SK-N-SH treated with all-trans-retinoic acid at 6 μM for 48 hours (cell line): ENCODE measurements around the gene GBGT1.

ENCODE experiments used
- ATAC-seq: fragments of 200-7000 bp; cut with Tn5 transposase; 3 replicates; pipeline ENCODE4 v1.9.1; 2020; ENCODE audit warnings: mild to moderate bottlenecking, moderate library complexity
- BACH2 ChIP-seq: fragments of 250-450 bp; sonication (Bioruptor Pico); IDR thresholded peaks from 2 replicates; pipeline ENCODE4 v1.9.0; 2021; ENCODE audit warnings: mild to moderate bottlenecking, borderline replicate concordance
- CSDC2 ChIP-seq: fragments of 250-450 bp; sonication (Bioruptor Pico); IDR thresholded peaks from 2 replicates; pipeline ENCODE4 v1.5.0; 2020; ENCODE audit warnings: mild to moderate bottlenecking, moderate library complexity
- ESRRG ChIP-seq: fragments of 250-450 bp; sonication (Bioruptor Pico); IDR thresholded peaks from 2 replicates; pipeline ENCODE4 v1.6.1; 2021; ENCODE audit warnings: mild to moderate bottlenecking
- GLIS3 ChIP-seq: fragments of 250-450 bp; sonication (Bioruptor Pico); IDR thresholded peaks from 2 replicates; pipeline ENCODE4 v1.5.0; 2020; ENCODE audit warnings: mild to moderate bottlenecking, moderate library complexity
- ISL1 ChIP-seq: fragments of 250-450 bp; sonication (Bioruptor Pico); IDR thresholded peaks from 2 replicates; pipeline ENCODE4 v2.1.2; 2022; ENCODE audit warnings: mild to moderate bottlenecking, moderate library complexity
- OSR1 ChIP-seq: fragments of 250-450 bp; sonication (Bioruptor Pico); IDR thresholded peaks from 2 replicates; pipeline ENCODE4 v1.8.0; 2022; ENCODE audit warnings: moderate library complexity, mild to moderate bottlenecking, inconsistent platforms
- PPARA ChIP-seq: fragments of 250-450 bp; sonication (Bioruptor Pico); IDR thresholded peaks from 2 replicates; pipeline ENCODE4 v1.5.0; 2020; ENCODE audit warnings: mild to moderate bottlenecking, borderline replicate concordance
- RARB ChIP-seq: fragments of 250-450 bp; sonication (Bioruptor Pico); IDR thresholded peaks from 2 replicates; pipeline ENCODE4 v1.8.0; 2021; ENCODE audit warnings: mild to moderate bottlenecking, moderate library complexity
- SNAI2 ChIP-seq: fragments of 250-450 bp; sonication (Bioruptor Pico); IDR thresholded peaks from 2 replicates; pipeline ENCODE4 v1.5.0; 2020; ENCODE audit warnings: mild to moderate bottlenecking, moderate library complexity
- TCF4 ChIP-seq: fragments of 250-450 bp; sonication (Bioruptor Pico); IDR thresholded peaks from 2 replicates; pipeline ENCODE4 v1.8.0; 2021; ENCODE audit warnings: mild to moderate bottlenecking, moderate library complexity, borderline replicate concordance
- TOX ChIP-seq: fragments of 250-450 bp; sonication (Bioruptor Pico); IDR thresholded peaks from 2 replicates; pipeline ENCODE4 v1.8.0; 2021; ENCODE audit warnings: mild to moderate bottlenecking, moderate library complexity, borderline replicate concordance
- ZC3H10 ChIP-seq: fragments of 250-450 bp; sonication (Bioruptor Pico); IDR thresholded peaks from 2 replicates; pipeline ENCODE4 v1.5.1; 2021; ENCODE audit warnings: mild to moderate bottlenecking, moderate library complexity
- ZFP3 ChIP-seq: fragments of 250-450 bp; sonication (Bioruptor Pico); IDR thresholded peaks from 2 replicates; pipeline ENCODE4 v1.5.0; 2020; ENCODE audit warnings: mild to moderate bottlenecking, moderate library complexity
- ZFP30 ChIP-seq: fragments of 450-650 bp; formaldehyde crosslinking; IDR thresholded peaks from 2 replicates; pipeline ENCODE4 v1.5.0; 2022; ENCODE audit warnings: mild to moderate bottlenecking, moderate library complexity
- ZNF565 ChIP-seq: fragments of 450-650 bp; formaldehyde crosslinking; conservative IDR thresholded peaks from 2 replicates; pipeline ENCODE4 v1.5.0; 2020; ENCODE audit warnings: low read depth, mild to moderate bottlenecking, moderate library complexity
- ZNF70 ChIP-seq: fragments of 450-650 bp; formaldehyde crosslinking; IDR thresholded peaks from 2 replicates; pipeline ENCODE4 v1.5.0; 2020; ENCODE audit warnings: mild to moderate bottlenecking, moderate library complexity
- ZNF8 ChIP-seq: fragments of 450-650 bp; formaldehyde crosslinking; IDR thresholded peaks from 2 replicates; pipeline ENCODE4 v1.5.0; 2020; ENCODE audit warnings: mild to moderate bottlenecking, moderate library complexity
- TF ChIP-seq, protein P1 (sequence below): fragments of 250-450 bp; sonication (Bioruptor Pico); IDR thresholded peaks from 2 replicates; pipeline ENCODE4 v1.5.1; 2020; ENCODE audit warnings: low read depth, mild to moderate bottlenecking, moderate library complexity
- TF ChIP-seq, protein P2 (sequence below): fragments of 250-450 bp; sonication (Bioruptor Pico); IDR thresholded peaks from 2 replicates; pipeline ENCODE4 v1.5.0; 2020; ENCODE audit warnings: mild to moderate bottlenecking, moderate library complexity
- TF ChIP-seq, protein P3 (sequence below): fragments of 250-450 bp; sonication (Bioruptor Pico); IDR thresholded peaks from 2 replicates; pipeline ENCODE4 v1.8.0; 2021; ENCODE audit warnings: low read depth, mild to moderate bottlenecking, moderate library complexity, borderline replicate concordance
- TF ChIP-seq, protein P4 (sequence below): fragments of 250-450 bp; sonication (Bioruptor Pico); IDR thresholded peaks from 2 replicates; pipeline ENCODE4 v1.8.0; 2020; ENCODE audit warnings: mild to moderate bottlenecking, moderate library complexity, borderline replicate concordance

GBGT1 gene

DNA sequence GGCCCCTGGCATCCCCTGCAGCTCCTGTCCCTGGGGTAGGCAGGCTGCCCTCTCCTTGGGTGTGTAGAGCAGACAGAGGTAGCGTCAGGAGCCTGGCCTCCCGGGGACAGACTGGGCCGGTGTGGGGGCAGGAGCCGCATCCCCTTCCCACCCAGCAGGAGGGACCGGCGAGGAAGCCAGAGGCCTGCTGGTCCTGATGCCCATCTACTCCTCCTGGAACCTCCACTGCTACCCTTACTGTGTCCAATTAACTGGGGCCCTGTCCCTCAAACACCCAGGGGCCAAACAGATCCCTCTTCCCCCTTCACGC lies 58.3 kb downstream of the GBGT1 start:
- no peak for ATAC-seq

DNA sequence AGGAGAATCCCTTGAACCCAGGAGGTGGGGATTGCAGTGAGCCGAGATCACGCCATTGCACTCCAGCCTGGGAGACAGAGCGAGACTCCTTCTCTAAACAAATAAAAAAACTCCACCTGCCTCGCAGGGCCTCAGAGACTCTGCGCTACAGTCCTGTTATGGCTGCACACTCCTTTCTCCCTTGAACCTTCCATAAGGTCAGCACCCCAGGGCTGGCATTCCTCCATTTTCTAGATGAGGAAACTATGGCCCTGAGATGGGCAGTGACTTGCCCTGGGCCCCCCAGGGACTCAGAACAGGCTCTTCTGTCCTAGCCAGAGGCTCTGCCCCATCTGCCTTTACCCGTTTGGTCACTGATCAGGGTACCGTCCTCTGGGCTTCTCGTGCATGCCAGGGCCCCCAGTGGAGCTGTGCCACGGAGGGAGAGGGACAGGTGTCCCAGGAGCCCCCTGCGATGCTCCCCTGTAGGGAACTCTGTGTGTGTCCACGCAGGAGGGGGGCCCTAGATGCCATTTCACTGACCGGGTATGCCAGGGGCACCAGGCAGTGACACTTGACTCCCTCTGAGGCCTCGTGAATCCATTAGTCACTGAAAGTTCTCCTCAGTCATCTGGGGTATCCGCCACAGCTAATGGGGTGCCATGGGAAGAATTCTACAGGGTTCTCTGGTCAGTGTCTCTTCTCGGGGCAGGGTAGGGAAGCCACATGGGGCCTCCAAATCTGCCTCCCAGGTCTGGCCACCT lies 58.8 kb downstream of the GBGT1 start:
- no peak for ATAC-seq
- no peak for TF ChIP-seq RARB (CRISPR knock-in tag)
- TF ChIP-seq PPARA (CRISPR knock-in tag): no peak
- TF ChIP-seq BACH2 (CRISPR knock-in tag): no peak
- TF ChIP-seq SNAI2 (CRISPR knock-in tag): no peak
- no peak for TF ChIP-seq ZNF565 (CRISPR knock-in tag)
- no peak for TF ChIP-seq ZNF8 (CRISPR knock-in tag)
- TF ChIP-seq ZC3H10 (CRISPR knock-in tag): no peak
- no peak for TF ChIP-seq OSR1 (CRISPR knock-in tag)
- TF ChIP-seq, protein P1, sequence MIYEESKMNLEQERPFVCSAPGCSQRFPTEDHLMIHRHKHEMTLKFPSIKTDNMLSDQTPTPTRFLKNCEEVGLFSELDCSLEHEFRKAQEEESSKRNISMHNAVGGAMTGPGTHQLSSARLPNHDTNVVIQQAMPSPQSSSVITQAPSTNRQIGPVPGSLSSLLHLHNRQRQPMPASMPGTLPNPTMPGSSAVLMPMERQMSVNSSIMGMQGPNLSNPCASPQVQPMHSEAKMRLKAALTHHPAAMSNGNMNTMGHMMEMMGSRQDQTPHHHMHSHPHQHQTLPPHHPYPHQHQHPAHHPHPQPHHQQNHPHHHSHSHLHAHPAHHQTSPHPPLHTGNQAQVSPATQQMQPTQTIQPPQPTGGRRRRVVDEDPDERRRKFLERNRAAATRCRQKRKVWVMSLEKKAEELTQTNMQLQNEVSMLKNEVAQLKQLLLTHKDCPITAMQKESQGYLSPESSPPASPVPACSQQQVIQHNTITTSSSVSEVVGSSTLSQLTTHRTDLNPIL (CRISPR knock-in tag): no peak
- TF ChIP-seq ISL1: no peak
- TF ChIP-seq, protein P2, sequence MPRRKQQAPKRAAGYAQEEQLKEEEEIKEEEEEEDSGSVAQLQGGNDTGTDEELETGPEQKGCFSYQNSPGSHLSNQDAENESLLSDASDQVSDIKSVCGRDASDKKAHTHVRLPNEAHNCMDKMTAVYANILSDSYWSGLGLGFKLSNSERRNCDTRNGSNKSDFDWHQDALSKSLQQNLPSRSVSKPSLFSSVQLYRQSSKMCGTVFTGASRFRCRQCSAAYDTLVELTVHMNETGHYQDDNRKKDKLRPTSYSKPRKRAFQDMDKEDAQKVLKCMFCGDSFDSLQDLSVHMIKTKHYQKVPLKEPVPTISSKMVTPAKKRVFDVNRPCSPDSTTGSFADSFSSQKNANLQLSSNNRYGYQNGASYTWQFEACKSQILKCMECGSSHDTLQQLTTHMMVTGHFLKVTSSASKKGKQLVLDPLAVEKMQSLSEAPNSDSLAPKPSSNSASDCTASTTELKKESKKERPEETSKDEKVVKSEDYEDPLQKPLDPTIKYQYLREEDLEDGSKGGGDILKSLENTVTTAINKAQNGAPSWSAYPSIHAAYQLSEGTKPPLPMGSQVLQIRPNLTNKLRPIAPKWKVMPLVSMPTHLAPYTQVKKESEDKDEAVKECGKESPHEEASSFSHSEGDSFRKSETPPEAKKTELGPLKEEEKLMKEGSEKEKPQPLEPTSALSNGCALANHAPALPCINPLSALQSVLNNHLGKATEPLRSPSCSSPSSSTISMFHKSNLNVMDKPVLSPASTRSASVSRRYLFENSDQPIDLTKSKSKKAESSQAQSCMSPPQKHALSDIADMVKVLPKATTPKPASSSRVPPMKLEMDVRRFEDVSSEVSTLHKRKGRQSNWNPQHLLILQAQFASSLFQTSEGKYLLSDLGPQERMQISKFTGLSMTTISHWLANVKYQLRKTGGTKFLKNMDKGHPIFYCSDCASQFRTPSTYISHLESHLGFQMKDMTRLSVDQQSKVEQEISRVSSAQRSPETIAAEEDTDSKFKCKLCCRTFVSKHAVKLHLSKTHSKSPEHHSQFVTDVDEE (CRISPR knock-in tag): no peak
- no peak for TF ChIP-seq ZFP30 (CRISPR knock-in tag)
- TF ChIP-seq CSDC2 (CRISPR knock-in tag): no peak
- no peak for TF ChIP-seq ESRRG (CRISPR knock-in tag)
- TF ChIP-seq, protein P3, sequence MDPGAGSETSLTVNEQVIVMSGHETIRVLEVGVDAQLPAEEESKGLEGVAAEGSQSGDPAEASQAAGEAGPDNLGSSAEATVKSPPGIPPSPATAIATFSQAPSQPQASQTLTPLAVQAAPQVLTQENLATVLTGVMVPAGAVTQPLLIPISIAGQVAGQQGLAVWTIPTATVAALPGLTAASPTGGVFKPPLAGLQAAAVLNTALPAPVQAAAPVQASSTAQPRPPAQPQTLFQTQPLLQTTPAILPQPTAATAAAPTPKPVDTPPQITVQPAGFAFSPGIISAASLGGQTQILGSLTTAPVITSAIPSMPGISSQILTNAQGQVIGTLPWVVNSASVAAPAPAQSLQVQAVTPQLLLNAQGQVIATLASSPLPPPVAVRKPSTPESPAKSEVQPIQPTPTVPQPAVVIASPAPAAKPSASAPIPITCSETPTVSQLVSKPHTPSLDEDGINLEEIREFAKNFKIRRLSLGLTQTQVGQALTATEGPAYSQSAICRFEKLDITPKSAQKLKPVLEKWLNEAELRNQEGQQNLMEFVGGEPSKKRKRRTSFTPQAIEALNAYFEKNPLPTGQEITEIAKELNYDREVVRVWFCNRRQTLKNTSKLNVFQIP (CRISPR knock-in tag): no peak
- no peak for TF ChIP-seq TOX
- no peak for TF ChIP-seq TCF4 (CRISPR knock-in tag)

More for the DNA sequence above, 58.3 kb downstream of the GBGT1 start:
- TF ChIP-seq OSR1 (CRISPR knock-in tag): no peak
- TF ChIP-seq ZFP3 (CRISPR knock-in tag): no peak
- TF ChIP-seq SNAI2 (CRISPR knock-in tag): no peak
- TF ChIP-seq, protein P2 (CRISPR knock-in tag): no peak
- TF ChIP-seq, protein P4, sequence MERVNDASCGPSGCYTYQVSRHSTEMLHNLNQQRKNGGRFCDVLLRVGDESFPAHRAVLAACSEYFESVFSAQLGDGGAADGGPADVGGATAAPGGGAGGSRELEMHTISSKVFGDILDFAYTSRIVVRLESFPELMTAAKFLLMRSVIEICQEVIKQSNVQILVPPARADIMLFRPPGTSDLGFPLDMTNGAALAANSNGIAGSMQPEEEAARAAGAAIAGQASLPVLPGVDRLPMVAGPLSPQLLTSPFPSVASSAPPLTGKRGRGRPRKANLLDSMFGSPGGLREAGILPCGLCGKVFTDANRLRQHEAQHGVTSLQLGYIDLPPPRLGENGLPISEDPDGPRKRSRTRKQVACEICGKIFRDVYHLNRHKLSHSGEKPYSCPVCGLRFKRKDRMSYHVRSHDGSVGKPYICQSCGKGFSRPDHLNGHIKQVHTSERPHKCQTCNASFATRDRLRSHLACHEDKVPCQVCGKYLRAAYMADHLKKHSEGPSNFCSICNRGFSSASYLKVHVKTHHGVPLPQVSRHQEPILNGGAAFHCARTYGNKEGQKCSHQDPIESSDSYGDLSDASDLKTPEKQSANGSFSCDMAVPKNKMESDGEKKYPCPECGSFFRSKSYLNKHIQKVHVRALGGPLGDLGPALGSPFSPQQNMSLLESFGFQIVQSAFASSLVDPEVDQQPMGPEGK (CRISPR knock-in tag): no peak
- no peak for TF ChIP-seq CSDC2 (CRISPR knock-in tag)
- no peak for TF ChIP-seq ZFP30 (CRISPR knock-in tag)
- TF ChIP-seq ISL1: no peak
- no peak for TF ChIP-seq PPARA (CRISPR knock-in tag)
- TF ChIP-seq GLIS3 (CRISPR knock-in tag): no peak
- TF ChIP-seq RARB (CRISPR knock-in tag): no peak
- no peak for TF ChIP-seq ZNF70 (CRISPR knock-in tag)
- TF ChIP-seq ZNF8 (CRISPR knock-in tag): no peak
- TF ChIP-seq, protein P3 (CRISPR knock-in tag): no peak
- TF ChIP-seq, protein P1 (CRISPR knock-in tag): no peak
